AG10803 (cell line): ENCODE results near the gene CMC4.

Experiments
- DNase-seq: peaks from one replicate; pipeline ENCODE4 v3.0.0; 2010; ENCODE audit warnings: low read depth
- H3K4me3 ChIP-seq: 2 replicates; pipeline ENCODE4 v1.5.1; 2011; ENCODE audit warnings: mild to moderate bottlenecking, low read length, control low read depth
- TF ChIP-seq, protein P1 (sequence below): conservative IDR thresholded peaks from 2 replicates; pipeline ENCODE4 v1.5.1; 2011; ENCODE audit warnings: mild to moderate bottlenecking, low read length, control low read depth, inconsistent platforms

The CMC4 gene

DNA sequence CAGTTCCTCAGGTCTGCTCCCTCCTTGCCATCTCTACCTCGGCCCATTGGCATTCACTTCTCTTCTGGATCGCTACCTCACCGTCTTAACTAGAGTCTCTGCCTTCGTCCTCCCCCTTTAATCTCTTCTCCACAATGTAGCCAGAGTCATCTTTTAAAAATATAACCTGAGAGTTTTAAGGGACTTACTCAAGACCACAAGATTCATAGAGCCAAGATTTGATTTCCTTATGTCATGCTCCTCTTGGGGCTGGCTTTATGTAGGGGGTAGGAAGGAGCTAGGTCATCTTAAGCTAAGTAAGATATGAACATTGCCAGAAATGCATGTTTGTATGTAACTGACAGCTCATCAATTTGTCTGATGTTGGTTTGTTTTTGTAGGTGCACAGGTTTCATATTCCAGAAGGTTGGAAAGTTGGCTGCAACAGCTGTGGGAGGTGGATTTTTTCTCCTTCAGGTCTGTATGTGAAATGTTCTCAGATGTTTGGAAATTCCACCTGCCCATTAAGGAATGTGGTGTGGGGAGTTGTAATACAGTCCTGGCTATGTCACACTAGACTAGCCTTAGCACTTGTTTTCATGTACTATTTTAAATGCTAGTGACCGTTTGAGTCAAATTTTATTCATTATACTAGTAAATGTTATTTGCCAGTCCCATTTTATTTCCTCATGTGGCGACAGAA is 24.7 kb downstream of the CMC4 start:
- no peak for DNase-seq
- TF ChIP-seq, protein P1, sequence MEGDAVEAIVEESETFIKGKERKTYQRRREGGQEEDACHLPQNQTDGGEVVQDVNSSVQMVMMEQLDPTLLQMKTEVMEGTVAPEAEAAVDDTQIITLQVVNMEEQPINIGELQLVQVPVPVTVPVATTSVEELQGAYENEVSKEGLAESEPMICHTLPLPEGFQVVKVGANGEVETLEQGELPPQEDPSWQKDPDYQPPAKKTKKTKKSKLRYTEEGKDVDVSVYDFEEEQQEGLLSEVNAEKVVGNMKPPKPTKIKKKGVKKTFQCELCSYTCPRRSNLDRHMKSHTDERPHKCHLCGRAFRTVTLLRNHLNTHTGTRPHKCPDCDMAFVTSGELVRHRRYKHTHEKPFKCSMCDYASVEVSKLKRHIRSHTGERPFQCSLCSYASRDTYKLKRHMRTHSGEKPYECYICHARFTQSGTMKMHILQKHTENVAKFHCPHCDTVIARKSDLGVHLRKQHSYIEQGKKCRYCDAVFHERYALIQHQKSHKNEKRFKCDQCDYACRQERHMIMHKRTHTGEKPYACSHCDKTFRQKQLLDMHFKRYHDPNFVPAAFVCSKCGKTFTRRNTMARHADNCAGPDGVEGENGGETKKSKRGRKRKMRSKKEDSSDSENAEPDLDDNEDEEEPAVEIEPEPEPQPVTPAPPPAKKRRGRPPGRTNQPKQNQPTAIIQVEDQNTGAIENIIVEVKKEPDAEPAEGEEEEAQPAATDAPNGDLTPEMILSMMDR, result no peak
- H3K4me3 ChIP-seq, result no peak overlapping the region

DNA sequence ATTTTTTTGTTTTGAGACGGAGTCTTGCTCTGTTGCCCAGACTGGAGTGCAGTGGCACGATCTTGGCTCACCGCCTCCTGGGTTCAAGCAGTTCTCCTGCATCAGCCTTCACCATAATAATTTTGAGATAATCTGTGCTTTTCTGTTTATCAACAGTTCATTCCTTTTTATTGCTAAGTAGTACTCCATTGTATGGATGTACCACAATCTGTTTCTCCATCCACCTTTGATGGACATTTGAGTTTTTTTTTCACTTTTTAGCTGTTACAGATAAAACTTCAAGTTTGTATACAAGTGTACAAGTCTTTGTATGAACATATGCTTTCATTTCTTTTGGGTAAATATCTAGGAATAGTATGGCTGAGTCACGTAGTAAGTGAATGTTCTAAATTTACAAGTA is 35.2 kb downstream of the CMC4 start:
- TF ChIP-seq, protein P1, result no peak
- DNase-seq, result no peak
- H3K4me3 ChIP-seq, result no peak overlapping the region

DNA sequence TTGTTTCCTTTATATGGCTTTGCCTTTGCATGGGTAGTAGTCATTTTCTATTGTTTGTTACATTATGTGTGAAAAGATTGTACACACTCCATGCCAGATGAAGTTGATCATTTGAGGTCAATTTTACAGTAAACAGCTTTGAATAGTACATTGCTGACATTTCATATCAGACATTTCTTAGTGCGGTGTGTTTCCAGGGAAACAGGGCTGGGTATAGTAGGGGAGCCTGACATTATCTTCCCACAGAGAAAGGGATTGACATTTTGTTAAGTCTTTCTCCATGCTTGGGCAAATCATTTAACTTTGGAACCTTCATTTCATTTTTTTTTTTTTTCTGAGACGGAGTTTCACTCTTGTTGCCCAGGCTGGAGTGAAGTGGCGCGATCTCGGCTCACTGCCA is 39.3 kb downstream of the CMC4 start:
- TF ChIP-seq, protein P1, result no peak
- no peak overlapping the region for H3K4me3 ChIP-seq
- DNase-seq, result no peak

DNA sequence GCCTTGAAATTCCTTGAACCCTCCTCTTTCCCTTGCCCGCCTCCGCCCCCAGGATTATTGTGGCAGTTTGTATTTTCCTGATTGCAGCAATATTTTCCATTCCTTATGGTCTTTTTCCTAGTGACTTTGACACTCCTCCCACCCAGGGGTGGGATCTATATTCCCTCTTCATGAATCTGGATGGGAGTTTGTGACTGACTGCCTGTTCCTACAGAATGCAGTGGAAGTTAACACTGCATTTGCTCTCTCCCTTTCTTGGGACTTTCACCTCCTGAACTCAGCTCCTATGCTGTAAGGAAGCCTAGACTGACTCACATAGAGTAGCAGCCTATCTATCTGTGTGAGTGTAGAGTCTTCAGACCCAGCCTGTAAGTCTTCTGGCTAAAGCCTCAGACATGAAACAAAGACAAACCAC is 42.1 kb downstream of the CMC4 start:
- H3K4me3 ChIP-seq, result no peak overlapping the region
- TF ChIP-seq, protein P1, result no peak
- peak; percentile 44 for DNase-seq

GRCh38 chrX:155028129-155028528 is 42.8 kb downstream of the CMC4 start:
- peak overlapping the region; percentile 76 for H3K4me3 ChIP-seq
- TF ChIP-seq, protein P1, result no peak
- no peak for DNase-seq

- peak; percentile 76 for DNase-seq
Observed at GRCh38 chrX:155027509-155028066, 43.3 kb downstream of the CMC4 start.

More at GRCh38 chrX:155027509-155028066, 43.3 kb downstream of the CMC4 start:
- peak overlapping the region; percentile 76 for H3K4me3 ChIP-seq
- TF ChIP-seq, protein P1, result no peak
